SU-DHL-6 (cell line): ENCODE data around the gene ZDHHC20.

Experiments used
- CTCF ChIP-seq: fragments of 200-600 bp; sonication (generic); IDR thresholded peaks from one replicate; pipeline ENCODE4 v1.5.1; 2017; ENCODE audit warnings: antibody characterized with exemption, mild to moderate bottlenecking, low read length, moderate library complexity; ENCODE audit not compliant: insufficient read depth, poor library complexity, severe bottlenecking
- EZH2phosphoT487 ChIP-seq: fragments of 200-600 bp; sonication (generic), shearing (Covaris generic); conservative IDR thresholded peaks from 2 replicates; pipeline ENCODE4 v1.6.1; 2018; ENCODE audit warnings: mild to moderate bottlenecking, antibody characterized with exemption, low read length, moderate library complexity, mixed read lengths

DNA sequence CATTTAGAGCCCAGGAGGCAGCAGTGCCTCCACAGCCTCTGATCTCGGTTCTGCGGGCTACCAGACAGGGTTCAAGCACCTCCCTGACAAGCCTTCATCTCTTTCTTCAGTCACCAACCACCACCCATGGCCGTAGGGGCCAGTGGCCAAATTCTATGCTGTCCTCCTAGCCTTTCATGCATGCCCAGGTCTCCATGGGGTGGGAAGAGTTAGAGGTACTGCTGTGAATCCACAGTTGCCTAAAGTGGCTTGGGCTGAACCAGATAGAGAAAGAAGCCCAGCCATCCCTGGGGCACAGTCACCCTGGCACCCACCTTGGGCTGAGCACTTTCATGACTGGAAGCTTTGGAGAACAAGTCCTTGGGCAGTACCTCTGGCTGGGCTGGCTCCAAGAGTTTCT lies 97.4 kb downstream of the ZDHHC20 start:
- TF ChIP-seq CTCF (no peak), EZH2phosphoT487 (no peak)
